Osteoblast (primary cell): ENCODE measurements around the gene ZMIZ1. TPM values are rescaled to one million over a fixed set of nuclear protein-coding genes. Genes with fewer than 3 reads are reported as not detected.

Experiments used
- DNase-seq: peaks from one replicate; pipeline ENCODE4 v3.0.0; 2011; ENCODE audit warnings: low spot score, mixed read lengths; ENCODE audit not compliant: insufficient read length; ENCODE audit errors: missing footprints
- H2AFZ ChIP-seq: 2 replicates; pipeline ENCODE4 v1.6.0; 2011; ENCODE audit warnings: mild to moderate bottlenecking, low read length
- H3K27ac ChIP-seq: 2 replicates; pipeline ENCODE4 v1.5.1; 2011; ENCODE audit warnings: mild to moderate bottlenecking, low read depth, low read length, moderate library complexity
- H3K27me3 ChIP-seq: 2 replicates; pipeline ENCODE4 v1.6.0; 2012; ENCODE audit warnings: mild to moderate bottlenecking, control low read depth, inconsistent platforms, low read length, moderate library complexity; ENCODE audit not compliant: insufficient read depth
- H3K36me3 ChIP-seq: 2 replicates; pipeline ENCODE4 v1.5.1; 2011; ENCODE audit warnings: mild to moderate bottlenecking, low read length, control low read depth, moderate library complexity; ENCODE audit not compliant: insufficient read depth
- H3K4me1 ChIP-seq: 2 replicates; pipeline ENCODE4 v1.5.1; 2011; ENCODE audit warnings: mild to moderate bottlenecking, low read length, control low read depth, moderate library complexity; ENCODE audit not compliant: insufficient read depth
- H3K4me2 ChIP-seq: 2 replicates; pipeline ENCODE4 v1.6.0; 2011; ENCODE audit warnings: mild to moderate bottlenecking, low read length; ENCODE audit not compliant: insufficient read depth
- H3K4me3 ChIP-seq: fragments of 200-600 bp; sonication (generic); 3 replicates; pipeline ENCODE4 v1.5.1; 2012; ENCODE audit warnings: mild to moderate bottlenecking, low read length, inconsistent platforms; ENCODE audit not compliant: insufficient read depth
- H3K79me2 ChIP-seq: 2 replicates; pipeline ENCODE4 v1.6.0; 2012; ENCODE audit warnings: mild to moderate bottlenecking, low read length, control low read depth, inconsistent platforms; ENCODE audit not compliant: insufficient read depth
- H3K9me3 ChIP-seq: 2 replicates; pipeline ENCODE4 v1.5.1; 2011; ENCODE audit warnings: low read depth, low read length, control low read depth
- H4K20me1 ChIP-seq: 2 replicates; pipeline ENCODE4 v1.6.0; 2012; ENCODE audit warnings: mild to moderate bottlenecking, low read length, control low read depth; ENCODE audit not compliant: insufficient read depth
- CTCF ChIP-seq: IDR thresholded peaks from 2 replicates; pipeline ENCODE4 v1.5.1; 2011; ENCODE audit warnings: mild to moderate bottlenecking, low read depth, low read length, moderate library complexity; ENCODE audit errors: extremely low read depth
- total RNA-seq: library from RNA; depleted of rRNA; stranded (reverse); fragments of >200 nt; gene quantifications from 2 replicates; pipeline ENCODE4 v1.2.3, GENCODE V29; 2012

The ZMIZ1 gene
- total RNA-seq, 1 donor = 40.9 TPM

DNA sequence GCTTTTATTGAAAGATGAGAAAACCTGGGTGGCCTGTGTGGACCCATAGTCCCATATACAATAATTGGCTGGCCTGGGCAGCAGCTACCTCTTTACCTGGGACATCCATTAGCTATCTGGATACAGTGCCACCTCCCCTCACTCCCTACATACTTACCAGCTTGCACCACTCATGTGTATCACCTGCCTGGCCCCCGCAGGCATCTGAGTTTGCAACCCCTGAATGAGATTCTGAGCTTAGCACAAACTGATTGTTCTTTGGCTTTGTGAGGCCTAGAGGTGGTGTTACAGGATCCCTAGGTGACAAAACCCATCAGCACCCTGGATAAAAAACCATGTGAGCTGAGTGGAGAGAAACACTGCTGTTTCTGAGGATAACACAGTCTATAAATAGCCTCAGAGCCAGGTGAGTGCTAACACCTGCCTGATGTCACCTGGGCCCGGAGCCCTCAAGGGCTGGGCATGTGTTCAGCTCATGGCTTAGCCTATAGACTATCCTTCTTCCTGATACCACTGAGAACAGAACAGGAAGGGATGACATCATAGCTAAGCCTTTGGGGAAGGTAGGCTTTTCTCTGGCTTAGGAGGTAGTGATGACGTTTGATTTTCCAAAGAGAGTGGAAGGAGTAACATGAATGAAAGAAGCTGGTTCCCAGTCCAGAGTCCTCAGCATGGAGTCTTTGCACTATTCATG is 275.9 kb downstream of the ZMIZ1 start:
- no peak overlapping the region for H3K4me2 ChIP-seq
- H3K4me1 ChIP-seq = peaks cover 22% of the 10 kb centered on the region
- peaks cover 13% of the 10 kb centered on the region for H4K20me1 ChIP-seq
- no peaks in the 10 kb centered on the region for H3K27me3 ChIP-seq
- H3K9me3 ChIP-seq = no peaks in the 10 kb centered on the region
- TF ChIP-seq CTCF = no peak
- peaks cover 9% of the 10 kb centered on the region for H3K36me3 ChIP-seq
- no peak overlapping the region for H3K27ac ChIP-seq
- peaks cover 29% of the 10 kb centered on the region for H3K79me2 ChIP-seq
- DNase-seq = no peak
- no peak overlapping the region for H2AFZ ChIP-seq
- H3K4me3 ChIP-seq = no peak overlapping the region

DNA sequence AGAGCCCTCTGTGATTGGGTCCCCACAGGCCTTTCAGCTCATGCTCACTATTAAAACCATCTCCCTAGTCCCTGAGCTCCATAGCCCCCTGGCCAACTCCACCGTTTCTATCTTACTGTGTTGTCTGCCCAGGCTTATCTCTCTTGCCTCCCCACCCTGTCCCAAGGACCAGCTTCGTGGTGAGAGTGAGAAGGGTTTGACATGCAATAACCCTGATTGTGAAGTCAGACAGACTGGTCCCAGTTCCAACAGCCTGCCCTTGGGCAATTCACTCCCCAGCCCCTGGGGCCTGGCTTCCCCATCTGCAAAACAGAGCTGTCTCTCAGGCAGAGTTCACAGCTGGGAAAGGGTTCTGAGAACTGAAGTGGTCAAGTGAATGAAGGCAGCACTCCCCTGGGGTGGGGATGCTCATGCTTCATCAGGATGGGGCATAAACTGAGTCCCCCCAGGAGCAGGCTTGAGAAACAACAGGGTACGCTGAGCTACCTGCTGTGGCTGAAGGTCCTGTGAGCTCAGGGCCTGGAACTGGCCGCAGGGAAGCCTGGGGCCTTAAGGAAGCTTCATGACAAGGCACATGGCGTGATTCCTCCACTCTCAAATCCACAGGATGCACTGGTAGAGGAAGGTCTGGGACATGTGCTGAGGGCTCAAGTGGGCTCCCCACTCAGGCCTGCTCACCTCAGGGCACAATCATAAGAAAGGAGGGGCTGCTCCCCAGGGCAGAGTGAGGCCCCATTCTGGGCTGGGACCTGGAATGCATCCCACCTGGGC is 276.7 kb downstream of the ZMIZ1 start:
- H3K4me3 ChIP-seq = no peak overlapping the region
- H4K20me1 ChIP-seq = peaks cover 21% of the 10 kb centered on the region
- H3K36me3 ChIP-seq = peaks cover 17% of the 10 kb centered on the region
- H3K27ac ChIP-seq = no peak overlapping the region
- DNase-seq = no peak
- no peak overlapping the region for H3K4me2 ChIP-seq
- no peak for TF ChIP-seq CTCF
- H3K9me3 ChIP-seq = no peaks in the 10 kb centered on the region
- no peak overlapping the region for H2AFZ ChIP-seq
- H3K27me3 ChIP-seq = no peaks in the 10 kb centered on the region
- H3K4me1 ChIP-seq = peaks cover 23% of the 10 kb centered on the region
- peaks cover 37% of the 10 kb centered on the region for H3K79me2 ChIP-seq

DNA sequence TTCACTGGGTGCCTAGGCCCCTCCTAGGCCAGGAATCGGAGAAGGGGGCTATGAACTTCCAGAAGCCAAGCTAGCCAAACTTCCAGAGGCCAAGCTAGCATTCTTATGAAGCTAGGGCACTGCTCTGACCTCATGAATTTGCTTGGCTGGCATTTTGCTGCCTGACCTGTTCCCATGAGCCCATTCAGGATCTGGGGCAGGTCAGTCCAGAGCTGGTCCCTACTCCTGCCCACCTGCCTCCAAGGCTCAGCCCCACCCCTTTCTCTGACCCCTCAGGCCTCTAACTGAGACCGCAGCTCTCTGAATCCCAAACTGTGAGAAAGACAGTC is 277.2 kb downstream of the ZMIZ1 start:
- Histone ChIP-seq H3K27ac (no peak overlapping the region), H3K36me3 (peaks cover 23% of the 10 kb centered on the region), H3K4me2 (no peak overlapping the region), H3K27me3 (no peaks in the 10 kb centered on the region), H3K79me2 (peaks cover 42% of the 10 kb centered on the region), H3K4me1 (peaks cover 23% of the 10 kb centered on the region), H3K9me3 (no peaks in the 10 kb centered on the region), H2AFZ (no peak overlapping the region), H4K20me1 (peaks cover 27% of the 10 kb centered on the region), H3K4me3 (no peak overlapping the region)
- DNase-seq = no peak
- TF ChIP-seq CTCF = no peak
